GM12874 (cell line): Measurements from ENCODE around the gene UBTD1.

Experiments used
- TF ChIP-seq, protein P1 (sequence below): IDR thresholded peaks from 2 replicates; pipeline ENCODE4 v1.5.1; 2011; ENCODE audit warnings: low read depth, mild to moderate bottlenecking, control low read depth, low read length, moderate library complexity; ENCODE audit not compliant: insufficient read depth

Gene UBTD1

DNA sequence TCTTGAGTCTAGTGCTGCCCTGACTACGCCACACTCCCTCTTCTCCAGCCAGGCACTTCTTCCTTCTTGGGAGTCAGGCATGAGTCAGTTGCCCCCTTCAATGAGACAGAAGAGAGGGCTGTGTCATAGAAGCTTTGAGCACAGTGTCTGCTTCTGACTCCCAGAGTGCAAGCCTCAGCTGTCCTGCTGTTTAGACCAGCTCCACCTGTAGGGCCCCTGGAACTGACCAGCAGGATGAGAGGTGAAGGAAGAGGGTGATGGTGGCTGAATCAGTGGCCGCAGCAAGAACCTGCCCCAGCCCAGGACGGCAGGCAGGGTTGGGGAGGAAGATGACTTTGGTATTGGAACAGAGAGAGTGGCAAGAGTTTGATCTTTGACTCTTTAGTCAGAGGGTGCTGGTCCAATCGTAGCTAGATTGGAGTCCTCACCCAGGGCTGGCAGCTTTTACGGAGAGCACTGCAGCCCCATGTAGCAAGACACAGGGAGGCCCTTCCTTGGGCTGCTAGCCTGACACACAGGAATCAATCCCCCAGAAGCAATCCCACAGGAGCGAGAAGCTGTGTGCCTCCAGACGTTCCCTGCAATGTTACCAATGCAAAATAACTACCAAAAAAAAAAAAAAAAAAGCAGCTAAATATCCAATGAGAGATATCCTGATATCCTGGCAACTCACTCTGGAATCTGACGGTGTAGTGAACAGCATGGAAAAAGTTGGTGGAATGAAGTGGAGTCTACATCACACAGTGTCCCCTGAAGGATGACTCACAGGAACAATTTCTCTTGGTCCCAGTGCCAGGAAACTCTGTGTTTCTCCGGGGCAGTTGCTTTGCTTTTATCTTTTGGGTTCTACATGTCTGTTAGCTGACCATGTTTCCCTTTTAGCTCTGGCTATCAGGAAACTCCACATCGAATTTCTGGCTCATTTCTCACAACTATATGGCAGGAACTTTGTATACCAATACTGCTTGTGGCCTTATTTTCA is 97.7 kb downstream of the UBTD1 start:
- TF ChIP-seq, protein P1, sequence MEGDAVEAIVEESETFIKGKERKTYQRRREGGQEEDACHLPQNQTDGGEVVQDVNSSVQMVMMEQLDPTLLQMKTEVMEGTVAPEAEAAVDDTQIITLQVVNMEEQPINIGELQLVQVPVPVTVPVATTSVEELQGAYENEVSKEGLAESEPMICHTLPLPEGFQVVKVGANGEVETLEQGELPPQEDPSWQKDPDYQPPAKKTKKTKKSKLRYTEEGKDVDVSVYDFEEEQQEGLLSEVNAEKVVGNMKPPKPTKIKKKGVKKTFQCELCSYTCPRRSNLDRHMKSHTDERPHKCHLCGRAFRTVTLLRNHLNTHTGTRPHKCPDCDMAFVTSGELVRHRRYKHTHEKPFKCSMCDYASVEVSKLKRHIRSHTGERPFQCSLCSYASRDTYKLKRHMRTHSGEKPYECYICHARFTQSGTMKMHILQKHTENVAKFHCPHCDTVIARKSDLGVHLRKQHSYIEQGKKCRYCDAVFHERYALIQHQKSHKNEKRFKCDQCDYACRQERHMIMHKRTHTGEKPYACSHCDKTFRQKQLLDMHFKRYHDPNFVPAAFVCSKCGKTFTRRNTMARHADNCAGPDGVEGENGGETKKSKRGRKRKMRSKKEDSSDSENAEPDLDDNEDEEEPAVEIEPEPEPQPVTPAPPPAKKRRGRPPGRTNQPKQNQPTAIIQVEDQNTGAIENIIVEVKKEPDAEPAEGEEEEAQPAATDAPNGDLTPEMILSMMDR, result no peak

- TF ChIP-seq, protein P1, result no peak
Measured at GRCh38 chr10:97597778-97598177, 99.1 kb downstream of the UBTD1 start.

DNA sequence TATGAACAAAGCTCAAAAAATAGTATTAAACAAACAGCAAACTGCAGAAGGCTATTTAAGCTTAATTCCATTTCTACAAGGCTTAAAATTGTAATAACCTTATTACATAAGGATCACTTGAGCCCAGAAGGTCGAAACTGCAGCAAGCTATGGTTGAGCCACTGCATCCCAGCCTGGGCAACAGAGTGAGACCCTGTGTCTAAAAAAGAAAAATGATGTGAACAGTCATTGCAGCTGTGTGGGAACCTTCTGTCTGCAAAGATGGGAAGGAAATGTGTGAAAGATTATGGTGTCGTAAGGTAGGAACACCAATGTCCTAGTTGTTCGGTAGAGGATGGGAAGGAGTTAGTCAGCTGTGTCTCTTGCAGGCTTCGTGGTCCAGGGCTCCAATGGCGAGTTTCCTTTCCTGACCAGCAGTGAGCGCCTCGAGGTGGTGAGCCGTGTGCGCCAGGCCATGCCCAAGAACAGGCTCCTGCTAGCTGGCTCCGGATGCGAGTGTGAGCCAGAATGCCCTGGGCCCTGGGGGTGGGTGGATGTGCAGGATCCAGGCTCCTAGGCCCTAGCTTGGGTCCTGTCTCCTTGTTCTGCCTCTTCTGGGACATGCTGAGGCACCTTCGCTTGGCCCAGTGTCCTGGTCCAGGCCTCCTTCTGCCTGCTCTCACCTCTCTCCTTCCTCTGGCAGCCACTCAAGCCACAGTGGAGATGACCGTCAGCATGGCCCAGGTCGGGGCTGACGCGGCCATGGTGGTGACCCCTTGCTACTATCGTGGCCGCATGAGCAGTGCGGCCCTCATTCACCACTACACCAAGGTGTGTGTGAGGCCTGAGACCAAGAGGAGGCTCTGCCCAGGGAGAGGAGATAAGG is 99.9 kb downstream of the UBTD1 start:
- TF ChIP-seq, protein P1, result no peak

DNA sequence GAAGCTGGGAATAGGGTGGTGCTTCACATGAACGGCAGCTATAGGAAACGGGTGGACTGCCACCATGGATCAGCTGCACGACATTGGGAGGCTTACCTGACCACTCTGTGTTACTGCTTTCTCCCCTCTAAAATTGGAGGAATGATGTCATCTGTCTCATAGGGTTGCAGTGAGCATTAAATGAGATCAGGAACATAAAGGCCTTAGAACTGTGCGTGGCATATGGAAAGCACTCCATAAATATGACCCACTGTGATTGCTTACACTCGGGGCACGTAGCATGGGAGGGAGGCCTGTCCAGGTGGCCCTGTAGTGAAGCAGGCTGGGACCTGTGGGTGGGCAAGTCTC is 100.5 kb downstream of the UBTD1 start:
- TF ChIP-seq, protein P1, result no peak

GRCh38 chr10:97600616-97601015 is 101.9 kb downstream of the UBTD1 start:
- TF ChIP-seq, protein P1, result no peak

GRCh38 chr10:97601268-97602215 is 102.8 kb downstream of the UBTD1 start:
- TF ChIP-seq, protein P1, result no peak
